GM19035 (cell line): ENCODE data around the gene KISS1.

ENCODE experiments used
- ATAC-seq: cut with Tn5 transposase; IDR thresholded peaks from one replicate; pipeline ENCODE4 v1.9.1; 2021; ENCODE audit not compliant: unreplicated experiment

Gene KISS1

DNA sequence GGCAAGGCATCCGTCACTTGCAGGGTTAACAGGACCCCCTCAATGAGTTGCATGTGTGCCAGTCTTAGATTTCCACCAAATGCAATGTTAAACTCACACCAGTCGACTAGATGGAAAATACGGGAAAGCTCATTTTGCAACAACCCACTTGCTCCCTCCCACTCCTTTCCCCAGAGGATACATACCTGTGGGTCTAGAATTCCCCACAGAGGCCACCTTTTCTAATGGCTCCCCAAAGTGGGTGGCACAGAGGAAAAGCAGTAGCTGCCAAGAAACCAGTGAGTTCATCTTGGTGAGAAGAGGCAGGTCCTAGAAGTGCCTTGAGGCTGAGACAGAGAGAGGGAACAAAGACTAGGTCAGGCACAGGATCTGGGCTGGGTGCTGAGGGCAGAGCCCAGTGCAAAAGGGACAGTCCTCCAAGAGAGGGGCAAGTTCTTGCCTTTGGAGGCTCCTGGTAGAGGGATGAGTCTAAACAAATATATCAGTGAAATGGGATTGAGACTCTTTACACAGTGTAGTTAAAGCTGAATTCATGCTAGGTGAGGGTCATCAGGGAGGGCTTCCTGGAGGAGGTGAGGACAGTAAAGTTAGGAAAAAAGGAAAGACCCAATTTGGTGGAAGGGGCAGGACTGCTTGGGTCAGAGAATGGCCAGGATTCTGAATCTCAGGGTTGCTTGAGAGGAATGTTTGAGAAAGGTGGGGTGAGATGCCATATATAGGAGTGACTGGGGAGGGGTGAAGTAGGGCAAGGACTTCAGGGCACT lies 3.5 kb downstream of the KISS1 start:
- no peak for ATAC-seq

DNA sequence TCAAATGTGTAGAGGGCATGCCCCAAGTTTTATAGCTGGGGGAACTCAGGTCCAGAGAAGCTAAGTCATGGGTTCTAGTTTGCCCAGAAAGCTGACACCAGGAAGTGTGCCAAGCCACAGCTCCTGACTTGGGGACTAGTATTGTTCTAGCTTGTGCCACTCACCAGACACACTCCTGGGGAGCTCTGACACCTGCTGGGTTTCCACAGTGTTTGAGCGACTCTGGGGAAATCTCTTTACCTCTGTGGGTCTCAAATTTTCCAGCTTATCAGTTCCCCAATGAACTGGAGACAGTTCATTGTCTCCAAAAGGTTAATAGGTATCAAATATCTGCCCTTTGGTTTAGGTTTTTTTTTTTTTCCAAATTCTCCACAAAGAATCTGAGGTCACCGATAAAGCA lies 4.2 kb downstream of the KISS1 start:
- ATAC-seq = no peak

DNA sequence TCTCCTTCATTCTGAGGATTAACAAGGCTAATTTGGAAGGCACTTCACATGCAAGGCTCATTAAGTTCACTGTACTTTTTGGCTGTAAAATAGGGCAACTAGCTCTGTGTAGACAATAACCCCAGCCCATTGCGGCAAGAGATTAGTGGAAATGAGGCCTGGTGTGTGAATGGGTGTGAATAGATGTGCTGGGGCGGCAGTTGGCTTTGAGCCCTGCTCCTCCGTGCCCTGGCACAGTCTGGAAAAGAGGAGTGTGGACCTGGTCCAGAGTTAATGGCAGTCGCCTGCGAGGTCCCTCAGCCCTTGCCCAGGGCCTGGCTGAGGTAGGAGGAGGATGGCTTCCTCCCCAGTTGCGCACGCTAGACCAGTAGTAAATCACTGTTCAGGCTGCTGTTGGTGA lies 4.8 kb downstream of the KISS1 start:
- no peak for ATAC-seq

DNA sequence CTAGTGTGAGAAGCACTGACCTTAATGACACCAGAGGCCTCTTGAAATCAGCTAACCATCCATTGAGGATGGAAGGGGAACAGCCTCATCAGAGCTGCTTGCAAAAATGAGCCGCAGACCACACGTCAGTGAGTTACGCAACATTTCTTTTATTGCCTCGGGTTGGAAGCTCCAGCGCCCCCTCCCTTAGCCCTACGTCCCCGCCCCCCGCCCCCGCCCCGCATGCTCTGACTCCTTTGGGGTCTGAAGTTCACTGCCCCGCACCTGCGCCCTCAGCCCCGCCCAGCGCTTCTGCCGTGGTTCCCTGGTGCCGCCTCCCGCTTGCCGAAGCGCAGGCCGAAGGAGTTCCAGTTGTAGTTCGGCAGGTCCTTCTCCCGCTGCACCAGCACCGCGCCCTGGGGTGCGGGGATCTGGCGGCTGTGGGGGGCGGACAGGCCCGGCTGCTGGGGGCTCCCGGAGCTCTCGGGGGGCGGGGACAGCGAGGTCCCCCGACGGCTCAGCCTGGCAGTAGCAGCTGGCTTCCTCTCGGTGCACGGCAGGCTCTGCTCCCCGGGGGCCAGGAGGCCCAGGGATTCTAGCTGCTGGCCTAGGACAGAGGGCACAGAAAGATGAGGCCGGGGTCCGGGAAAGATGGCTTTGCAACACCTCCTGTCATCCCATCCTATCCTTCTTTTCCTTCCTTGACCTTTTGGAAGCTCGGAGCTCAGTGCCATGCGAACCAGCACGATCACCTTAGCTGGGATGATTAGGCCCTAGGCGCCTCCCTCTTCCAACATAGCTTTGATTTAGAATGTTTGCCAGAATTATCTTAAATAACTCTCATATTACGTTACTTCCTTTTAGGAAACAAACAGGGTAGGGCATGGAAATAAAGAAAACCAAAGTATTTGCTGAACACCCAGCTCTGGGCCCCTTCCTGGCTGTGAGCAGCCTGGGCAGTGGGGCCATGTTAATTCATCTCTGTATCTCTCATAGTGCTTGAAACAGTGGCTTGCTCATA lies 5.8 kb downstream of the KISS1 start:
- ATAC-seq = no peak

DNA sequence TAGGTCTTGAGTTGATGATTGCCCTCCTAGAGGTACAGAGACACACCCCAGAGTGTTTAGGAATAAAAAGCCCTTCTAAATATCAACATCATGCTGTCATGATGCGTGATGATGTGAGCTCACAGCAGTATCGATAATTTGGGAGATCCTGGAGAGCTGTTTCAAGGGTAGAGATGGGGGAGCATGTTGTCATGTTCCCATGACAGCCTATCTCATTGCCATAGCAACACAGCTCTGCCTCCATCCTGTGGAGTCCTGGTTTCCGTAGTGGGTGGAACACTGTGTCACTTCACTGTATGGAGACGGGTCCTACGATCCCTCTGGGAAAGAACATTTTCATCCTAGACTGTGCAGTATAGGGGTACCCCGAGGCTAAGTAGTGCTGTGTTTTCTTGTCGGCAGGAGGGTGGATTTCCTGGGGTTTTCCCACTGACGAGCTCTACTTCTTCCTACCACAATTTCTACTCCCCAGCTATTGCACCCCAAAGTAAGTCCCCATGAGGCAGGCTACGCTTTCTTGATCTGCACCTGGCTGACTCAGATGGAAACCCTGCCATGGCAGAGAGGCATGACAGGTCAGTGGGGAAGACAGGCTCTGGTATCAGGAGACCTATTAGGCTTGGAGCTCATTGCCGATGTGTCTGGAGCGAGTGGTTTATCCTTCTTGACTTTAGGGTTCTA lies 7.2 kb downstream of the KISS1 start:
- no peak for ATAC-seq

DNA sequence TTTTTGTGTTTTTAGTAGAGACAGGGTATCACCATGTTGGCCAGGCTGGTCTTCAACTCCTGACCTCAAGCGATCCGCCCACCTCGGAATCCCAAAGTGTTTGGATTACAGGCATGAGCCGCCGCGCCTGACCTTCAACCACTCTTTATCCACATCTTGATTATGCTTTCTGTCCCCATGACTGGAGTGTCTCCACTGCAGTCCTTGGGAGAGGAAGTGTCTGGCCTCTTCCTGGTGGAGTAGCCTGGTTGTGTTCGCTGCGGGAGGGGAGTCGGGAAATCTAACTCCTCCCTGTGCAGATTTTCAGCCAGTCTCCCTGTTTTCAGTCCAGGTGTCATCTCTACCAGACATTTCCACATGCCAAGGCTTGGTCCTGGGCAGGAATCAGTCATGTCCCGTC lies 9.7 kb downstream of the KISS1 start:
- ATAC-seq = no peak

DNA sequence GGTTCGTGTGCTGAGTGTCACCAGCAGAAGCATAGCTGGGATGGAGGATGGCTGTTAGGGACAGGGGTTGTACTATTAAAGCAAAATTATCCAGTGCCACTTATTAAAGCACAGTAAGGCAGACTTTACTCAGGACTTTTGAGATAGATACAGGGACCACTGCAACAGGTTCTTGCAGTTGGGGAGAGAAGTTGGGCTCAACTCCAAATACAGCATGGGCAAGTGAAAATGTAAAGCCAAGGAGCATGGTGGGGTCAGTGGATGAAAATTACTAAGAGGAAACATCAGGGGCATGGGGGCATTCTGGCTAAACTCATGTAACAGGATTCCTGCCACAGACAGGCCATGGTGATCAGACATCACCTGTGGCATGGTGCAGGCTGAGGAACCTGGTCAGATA lies 15.2 kb downstream of the KISS1 start:
- ATAC-seq = no peak

DNA sequence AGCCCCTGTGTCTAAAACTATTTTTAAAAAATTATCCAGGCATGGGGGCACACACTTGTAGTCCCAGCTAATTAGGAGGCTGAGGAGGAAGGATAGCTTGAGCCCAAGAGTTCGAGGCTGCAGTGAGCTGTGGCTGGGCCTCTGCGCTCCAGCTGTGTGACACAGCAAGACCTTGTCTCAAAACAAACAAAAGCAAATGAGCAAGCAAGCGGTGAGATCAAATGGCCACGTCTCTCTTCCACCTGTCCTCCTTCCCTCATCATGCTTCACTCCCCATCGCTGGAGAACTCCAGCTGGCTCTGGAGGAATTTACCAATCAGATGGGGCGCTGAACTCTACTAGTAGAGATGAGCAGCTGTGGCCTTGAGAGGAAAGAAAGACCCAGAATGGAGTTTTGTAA lies 16.2 kb downstream of the KISS1 start:
- ATAC-seq = no peak

DNA sequence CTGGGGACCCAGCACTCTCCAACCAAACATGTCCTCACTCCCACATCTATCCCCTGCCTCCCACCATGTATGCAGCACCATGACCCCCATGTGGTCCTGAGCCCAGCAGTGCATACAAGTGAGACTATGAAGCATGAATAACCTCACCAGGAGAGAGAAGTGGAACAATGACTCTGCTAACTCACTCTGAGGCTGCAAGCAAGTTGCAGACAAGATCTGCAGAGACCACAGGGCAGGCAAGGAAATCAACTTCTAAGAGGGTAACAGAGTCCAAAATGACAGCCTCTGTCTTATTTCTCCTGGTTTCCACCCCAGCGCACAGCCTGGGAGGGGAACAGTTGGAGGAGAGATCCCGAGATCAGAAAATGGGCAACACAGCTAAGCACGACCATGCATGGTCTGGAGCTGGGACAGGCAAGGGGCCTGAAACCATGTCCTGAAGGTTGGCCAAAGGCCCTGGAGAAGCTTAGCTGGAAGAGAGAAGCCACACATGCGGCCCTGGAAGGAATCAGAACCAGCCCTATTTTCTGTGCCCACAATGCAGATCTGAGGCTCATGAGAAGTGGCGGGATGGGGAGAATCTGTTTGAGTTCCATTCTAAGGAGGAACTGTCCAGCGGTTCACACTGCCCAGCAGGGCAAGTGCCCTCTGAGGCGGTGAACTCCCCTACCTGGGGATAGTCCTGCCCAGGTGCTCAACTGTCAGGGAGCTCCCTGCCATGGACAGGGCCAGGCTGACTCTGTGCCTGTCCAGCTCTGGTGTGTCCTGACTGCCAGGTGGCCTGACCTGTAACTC lies 17.6 kb downstream of the KISS1 start:
- ATAC-seq = no peak

DNA sequence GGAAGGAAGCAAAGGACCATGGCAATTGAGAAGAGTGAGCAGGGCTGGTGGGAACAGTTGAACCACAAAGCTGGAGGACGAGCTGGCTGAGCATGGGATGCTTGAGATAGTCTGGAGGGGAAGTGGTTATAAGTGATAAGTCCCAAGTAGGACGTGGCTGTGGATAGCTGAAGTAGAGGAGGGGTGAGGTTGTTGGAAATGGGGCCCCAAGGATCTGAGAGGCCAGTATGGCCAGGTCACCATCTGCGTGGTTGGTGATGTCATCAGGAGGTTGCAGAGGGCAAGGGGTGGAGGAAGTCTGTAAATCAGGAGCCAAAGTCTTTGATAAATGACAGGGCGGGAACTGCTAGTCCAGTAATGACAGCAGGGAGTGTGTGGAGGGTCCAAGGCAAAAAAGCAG lies 19.2 kb downstream of the KISS1 start:
- ATAC-seq = no peak

DNA sequence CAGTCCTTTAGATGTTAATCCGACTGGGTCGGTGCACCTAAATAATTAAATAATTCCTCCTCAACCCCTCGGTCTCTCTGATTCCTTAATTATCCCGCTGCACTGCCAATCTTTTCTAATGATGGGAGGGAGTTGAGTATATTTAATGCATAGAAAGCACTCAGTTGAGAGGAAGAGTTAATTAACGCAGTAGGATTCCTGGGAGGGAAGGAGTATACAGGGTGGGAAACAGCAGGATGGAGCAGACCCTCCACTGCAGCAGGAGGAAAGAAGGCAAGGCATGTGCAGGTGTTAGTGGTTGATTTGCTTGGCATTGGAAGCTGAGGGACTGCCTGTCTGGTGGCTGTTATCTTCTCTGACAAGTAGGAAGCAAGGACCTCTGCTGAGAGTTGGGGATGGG lies 20.2 kb downstream of the KISS1 start:
- ATAC-seq = no peak

DNA sequence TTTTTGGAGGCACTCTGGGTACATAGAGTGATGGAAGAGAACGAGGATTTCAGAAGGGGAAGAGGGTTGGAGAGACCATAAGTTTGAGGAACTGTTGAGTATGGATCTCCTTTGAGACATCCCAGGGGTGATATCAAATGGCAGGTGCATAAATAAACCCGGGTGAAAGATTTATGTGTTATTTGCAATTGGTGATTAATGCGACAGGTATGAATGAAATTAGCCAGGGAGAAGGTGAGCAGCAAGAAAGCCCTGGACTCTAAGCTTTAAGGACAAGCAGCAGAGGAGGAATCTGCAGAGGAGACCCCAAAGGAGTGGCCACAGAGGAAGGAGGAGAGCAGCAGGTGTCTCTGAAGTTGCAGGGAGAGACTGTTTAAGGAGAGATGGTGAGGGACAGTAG lies 21.3 kb downstream of the KISS1 start:
- ATAC-seq = no peak

DNA sequence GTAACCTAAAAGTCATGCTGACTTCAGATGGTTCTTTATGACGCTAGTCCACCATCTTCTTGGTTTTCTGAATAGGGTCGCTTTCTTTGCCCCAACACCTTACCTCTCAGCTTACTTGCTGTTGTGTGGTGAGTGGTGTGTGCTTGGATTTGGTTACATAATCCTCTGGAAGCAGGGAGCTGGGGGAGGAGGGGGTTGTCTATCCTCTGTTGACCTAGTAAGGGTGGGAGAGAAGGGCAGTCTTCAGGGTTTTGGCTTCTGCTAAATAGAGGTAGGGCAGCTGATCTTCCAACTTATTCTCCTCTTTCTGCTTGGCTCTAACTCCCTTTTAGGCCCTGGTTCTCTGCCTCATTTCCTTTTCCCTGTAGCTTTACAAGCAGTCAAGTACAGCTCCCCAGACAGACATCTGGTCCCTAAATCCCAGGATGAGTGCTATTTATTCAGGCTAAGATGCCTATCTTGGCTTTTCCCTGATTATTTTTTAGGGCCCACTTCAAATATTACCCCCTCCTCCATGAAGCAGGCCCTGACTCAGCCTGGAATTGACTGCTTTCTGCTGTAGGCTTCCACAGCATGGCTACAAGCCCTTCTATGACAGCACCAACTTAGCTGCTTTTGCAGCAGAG lies 23.8 kb downstream of the KISS1 start:
- no peak for ATAC-seq

DNA sequence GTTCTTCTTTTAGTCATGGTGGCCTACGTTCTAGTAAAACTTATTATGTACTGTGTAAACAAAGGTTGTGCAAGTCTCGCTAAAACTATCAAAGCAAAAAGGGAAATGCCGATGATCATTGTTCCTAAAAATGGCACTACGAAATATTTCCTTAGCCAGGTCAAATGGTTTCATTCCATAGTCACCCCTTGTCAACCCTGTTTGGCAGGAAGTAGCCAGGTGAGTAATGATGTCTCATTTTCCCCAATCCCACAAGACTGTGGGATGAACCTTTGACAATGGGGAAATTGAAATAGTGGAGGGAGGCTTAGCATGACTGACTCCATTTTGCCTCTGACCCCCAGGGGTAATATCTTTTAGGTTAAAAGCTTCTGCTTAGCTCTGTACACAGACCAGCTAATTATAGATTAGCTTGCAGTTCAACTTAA lies 24.5 kb downstream of the KISS1 start:
- ATAC-seq = no peak

DNA sequence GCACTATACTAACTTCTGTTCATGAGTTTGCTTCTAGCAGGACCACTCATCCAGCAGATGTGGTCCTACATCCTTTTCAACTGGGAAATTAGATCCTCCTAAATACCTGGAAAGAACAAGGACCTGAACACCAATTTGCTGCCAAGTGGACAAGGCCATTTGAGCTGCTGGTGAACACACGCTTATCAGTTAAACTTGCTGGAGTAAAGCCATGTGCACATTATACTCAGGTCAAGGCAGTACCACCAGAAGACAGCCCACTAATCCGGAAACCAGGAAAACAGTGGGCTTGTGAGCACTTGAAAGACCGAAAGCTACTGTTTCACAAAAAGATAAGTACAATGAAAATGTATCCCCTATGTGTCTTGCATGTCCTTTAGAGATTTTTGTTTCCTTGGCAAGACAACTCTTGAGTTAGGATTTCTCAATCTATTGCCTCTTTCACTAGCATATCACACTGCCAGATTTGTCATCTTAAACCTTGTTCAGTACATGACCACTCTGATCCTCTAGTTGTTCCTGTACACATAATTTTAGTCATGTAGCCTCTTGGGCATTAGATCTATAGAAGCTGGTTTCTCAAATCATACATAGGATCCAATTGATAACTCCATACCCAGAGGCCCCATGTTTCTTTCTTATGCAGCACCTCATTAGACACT lies 25.7 kb downstream of the KISS1 start:
- ATAC-seq = no peak

DNA sequence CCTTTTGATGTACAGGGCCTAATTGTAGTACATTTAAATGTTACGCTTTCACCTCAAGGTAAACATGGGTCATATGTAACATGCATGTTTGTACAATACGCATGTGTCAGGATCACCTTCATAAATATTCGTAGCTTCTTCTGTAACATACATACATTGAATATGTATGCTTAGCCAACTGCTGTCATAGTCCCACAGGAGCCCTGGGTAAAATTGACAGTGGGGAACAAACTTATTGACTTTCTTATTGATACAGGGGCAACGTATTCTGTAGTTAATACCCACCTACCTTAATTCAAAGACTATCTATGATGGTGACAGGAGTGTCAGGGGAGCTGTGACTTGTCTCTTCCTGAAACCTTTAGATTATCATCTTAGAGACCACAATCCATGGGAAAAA lies 26.4 kb downstream of the KISS1 start:
- no peak for ATAC-seq

DNA sequence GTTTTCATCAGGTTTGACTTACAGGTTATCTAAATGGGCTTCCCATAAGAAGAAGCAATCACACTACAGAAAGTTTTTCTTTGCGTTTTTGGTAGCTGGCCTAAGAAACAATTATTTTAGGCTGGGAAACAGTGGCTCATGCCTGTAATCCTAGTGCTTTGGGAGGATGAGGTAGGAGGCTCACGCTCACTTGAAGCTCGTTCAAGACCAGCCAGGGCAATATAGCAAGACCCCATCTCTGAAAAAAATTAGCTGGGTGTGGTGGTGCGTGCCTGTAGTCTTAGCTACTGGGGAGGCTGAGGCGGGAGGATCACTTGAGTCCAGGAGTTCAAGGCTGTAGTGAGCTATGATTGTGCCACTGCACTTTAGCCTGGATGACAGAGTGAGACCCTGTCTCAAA lies 28.6 kb downstream of the KISS1 start:
- no peak for ATAC-seq

DNA sequence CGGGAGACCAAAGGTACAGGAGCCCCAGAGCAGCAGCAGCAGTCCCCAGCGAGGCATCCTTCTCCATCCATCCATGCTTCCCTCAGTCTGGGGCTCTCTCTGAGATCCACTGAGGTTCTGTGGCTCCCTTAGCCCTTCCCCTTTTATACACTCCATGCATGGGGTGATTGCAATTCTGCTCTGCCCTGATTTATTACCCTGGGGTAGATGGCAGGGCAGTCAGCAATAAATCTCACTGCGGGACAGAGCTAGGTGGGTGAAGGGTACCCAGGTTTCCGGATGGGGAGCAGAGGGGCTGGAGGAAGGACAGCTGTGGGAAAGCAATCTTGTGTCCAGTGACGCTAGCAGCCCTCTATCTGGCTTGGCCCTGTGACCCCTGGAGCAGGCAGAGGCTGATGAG lies 30.1 kb downstream of the KISS1 start, which contains the start of gene REN:
REN (minus strand) TSS at position 119 of the 400 bp plus-strand sequence; CDS start at position 75, 44 bp downstream.
- ATAC-seq = no peak

DNA sequence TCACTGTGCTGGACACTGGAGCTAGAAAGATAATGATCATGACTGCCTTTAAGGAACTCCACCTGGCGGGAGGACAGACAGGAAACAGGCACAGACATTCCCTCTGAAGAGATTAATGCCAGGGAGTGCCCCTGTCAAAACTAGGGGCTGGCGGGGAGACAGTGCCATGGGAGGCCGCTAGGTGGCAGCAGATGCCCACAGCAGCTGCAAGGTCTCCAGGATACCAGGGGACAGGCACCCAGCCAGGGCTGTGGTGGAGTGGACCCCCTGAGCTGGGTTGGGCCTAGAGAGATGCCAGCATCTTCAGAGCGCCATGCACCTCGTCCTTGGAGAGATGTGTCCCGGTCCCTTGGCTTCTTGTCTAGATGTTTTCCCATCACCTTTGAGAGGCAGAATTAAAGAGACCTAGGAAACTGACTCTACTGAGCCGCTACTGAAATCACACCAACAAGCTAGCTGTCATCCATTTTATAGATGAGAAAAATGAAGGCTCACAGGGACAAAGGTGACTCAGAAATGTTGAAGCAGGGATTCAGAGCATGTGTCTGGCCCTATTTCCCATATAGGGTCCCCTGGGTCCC lies 33.7 kb downstream of the KISS1 start:
- ATAC-seq = no peak
